ELF-1 (cell line): ENCODE results near the gene MFAP4.

Source experiments
- DNase-seq: peaks from one replicate; pipeline ENCODE4 v3.0.0-alpha.2; 2016; ENCODE audit warnings: low read depth, low spot score

Gene MFAP4

DNA sequence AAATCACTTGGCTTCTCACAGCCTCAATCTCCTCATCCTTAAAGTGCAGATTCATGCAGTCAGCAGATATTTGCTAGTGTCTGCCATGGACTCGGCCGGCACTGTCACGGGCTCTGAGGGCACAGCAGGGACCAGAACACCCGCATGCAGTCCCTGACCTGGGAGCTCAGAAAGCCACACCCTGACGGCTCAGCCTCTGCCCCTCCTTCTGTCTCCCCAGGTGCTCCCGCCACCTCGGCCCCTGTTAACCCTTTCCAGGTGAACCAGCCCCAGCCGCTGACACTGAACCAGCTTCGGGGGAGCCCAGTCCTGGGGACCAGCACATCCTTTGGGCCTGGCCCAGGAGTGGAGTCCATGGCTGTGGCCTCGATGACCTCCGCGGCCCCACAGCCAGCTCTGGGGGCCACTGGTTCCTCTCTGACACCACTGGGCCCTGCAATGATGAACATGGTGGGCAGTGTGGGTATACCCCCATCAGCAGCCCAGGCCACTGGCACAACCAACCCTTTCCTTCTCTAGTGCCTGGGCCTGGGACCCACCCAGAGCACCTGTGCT lies 53.2 kb downstream of the MFAP4 start:
- DNase-seq: no peak
